Gastroesophageal sphincter (tissue), 4 donors: ENCODE results near the gene ADD2. TPM values are rescaled to one million over a fixed set of nuclear protein-coding genes. Genes with fewer than 3 reads are reported as not detected.

ENCODE experiments used
- ATAC-seq: fragments of 150-250 bp; one replicate; pipeline ENCODE4 v1.9.1; 2016; ENCODE audit warnings: mild to moderate bottlenecking, moderate library complexity
- H3K27ac ChIP-seq, 4 donors: fragments of 200-600 bp; sonication (generic) in 3 of 4; 1 replicate in 3 of 4; 2 replicates in 1 of 4; pipeline ENCODE4 v1.5.1; 2016 to 2019
- H3K27me3 ChIP-seq: fragments of 200-600 bp; sonication (generic); one replicate; pipeline ENCODE4 v1.5.1; 2019
- H3K36me3 ChIP-seq, 2 donors: fragments of 200-600 bp; sonication (generic); one replicate each; pipeline ENCODE4 v1.5.1; 2019; ENCODE audit warnings: control low read depth in 1 of 2
- H3K4me1 ChIP-seq, 3 donors: fragments of 200-600 bp; sonication (generic); 1 replicate in 2 of 3; 2 replicates in 1 of 3; pipeline ENCODE4 v1.5.1; 2016 to 2019; ENCODE audit warnings: control low read depth in 2 of 3
- H3K4me3 ChIP-seq, 2 donors: fragments of 200-600 bp; sonication (generic); one replicate each; pipeline ENCODE4 v1.5.1; 2019; ENCODE audit warnings: mild to moderate bottlenecking in 1 of 2, moderate library complexity in 1 of 2
- H3K9me3 ChIP-seq, 3 donors: fragments of 200-600 bp; sonication (generic); one replicate each; pipeline ENCODE4 v1.5.1; 2017 to 2019; ENCODE audit warnings: control low read depth in 2 of 3
- CTCF ChIP-seq, 4 experiments: fragments of 200-600 bp in 2 of 4; fragments of 450-650 bp in 2 of 4; sonication (generic) in 1 of 4; IDR thresholded peaks; one replicate each; pipeline ENCODE4 v1.5.1; 2017 to 2019; ENCODE audit warnings: antibody characterized with exemption in 4 of 4, mild to moderate bottlenecking in 2 of 4, moderate library complexity in 2 of 4
- EP300 ChIP-seq: sonication (generic); formaldehyde crosslinking; IDR thresholded peaks from one replicate; pipeline ENCODE4 v1.6.1; 2017; ENCODE audit warnings: antibody characterized with exemption, mild to moderate bottlenecking
- POLR2A ChIP-seq, 2 donors: fragments of 450-650 bp; IDR thresholded peaks; one replicate each; pipeline ENCODE4 v1.6.1; 2017; ENCODE audit warnings: antibody characterized with exemption in 2 of 2, mild to moderate bottlenecking in 2 of 2, moderate library complexity in 1 of 2
- POLR2AphosphoS5 ChIP-seq: sonication (generic); formaldehyde crosslinking; IDR thresholded peaks from one replicate; pipeline ENCODE4 v1.6.1; 2017; ENCODE audit warnings: antibody characterized with exemption
- WGBS, 2 donors: methylation state at CpG; one replicate each; pipeline ENCODE4 v1.1.5; 2018; ENCODE audit warnings: low coverage in 1 of 2; 5-methylcytosine and 5-hydroxymethylcytosine counted together
- total RNA-seq, 4 donors: library from RNA; depleted of rRNA; stranded (reverse); fragments of >200 nt; gene quantifications; one replicate each; pipeline ENCODE4 v1.1.0, GENCODE V29; 2016

Gene ADD2
- total RNA-seq, 4 donors from 2014 or later: 2.4 to 7.8 (median 3.6) TPM

- H3K36me3 ChIP-seq: no peaks in the 10 kb centered on the region
- no peak for TF ChIP-seq EP300
- TF ChIP-seq CTCF (IDR thresholded peaks at IDR 0.05): no peak
- no peak for TF ChIP-seq POLR2A (IDR thresholded peaks at IDR 0.05)
- no peak for TF ChIP-seq POLR2AphosphoS5
- no peaks in the 10 kb centered on the region for H3K4me1 ChIP-seq
- no peak overlapping the region for H3K27ac ChIP-seq
- H3K4me3 ChIP-seq: no peak overlapping the region
- H3K27me3 ChIP-seq: peaks cover 11% of the 10 kb centered on the region
- WGBS, 2 donors: 85 to 88% methylated on average over 5 to 10 of the region's 12 CpGs
- ATAC-seq: no peak
- H3K9me3 ChIP-seq: no peaks in the 10 kb centered on the region
Observed at GRCh38 chr2:70808983-70809958, 41.3 kb upstream of the ADD2 start.

GRCh38 chr2:70807828-70808118 is 39.8 kb upstream of the ADD2 start:
- no peak for ATAC-seq
- H3K4me1 ChIP-seq: no peaks in the 10 kb centered on the region
- no peaks in the 10 kb centered on the region for H3K9me3 ChIP-seq
- no peaks in the 10 kb centered on the region for H3K36me3 ChIP-seq
- H3K27me3 ChIP-seq: peaks cover 11% of the 10 kb centered on the region
- WGBS, 2 donors: 85 to 95% methylated on average over 4 of the region's 4 CpGs
- TF ChIP-seq POLR2A (IDR thresholded peaks at IDR 0.05): no peak
- TF ChIP-seq POLR2AphosphoS5: no peak
- no peak for TF ChIP-seq EP300
- TF ChIP-seq CTCF (IDR thresholded peaks at IDR 0.05): no peak
- H3K4me3 ChIP-seq: no peak overlapping the region
- H3K27ac ChIP-seq: no peak overlapping the region

- Histone ChIP-seq H3K4me3 (no peak overlapping the region), H3K27me3 (peaks cover 11% of the 10 kb centered on the region), H3K36me3 (no peaks in the 10 kb centered on the region), H3K4me1 (no peaks in the 10 kb centered on the region), H3K27ac (no peak overlapping the region), H3K9me3 (no peaks in the 10 kb centered on the region)
- 73 to 84% methylated on average over 6 of the region's 6 CpGs for WGBS, 2 donors
- no peak for TF ChIP-seq EP300
- no peak for TF ChIP-seq POLR2AphosphoS5
- no peak for TF ChIP-seq POLR2A (IDR thresholded peaks at IDR 0.05)
- TF ChIP-seq CTCF (IDR thresholded peaks at IDR 0.05): no peak
- ATAC-seq: no peak
Observed at GRCh38 chr2:70807102-70807827, 39.3 kb upstream of the ADD2 start.

GRCh38 chr2:70806620-70807019 is 38.6 kb upstream of the ADD2 start:
- 51 to 65% methylated on average over 6 of the region's 6 CpGs for WGBS, 2 donors
- Histone ChIP-seq H3K27me3 (peaks cover 13% of the 10 kb centered on the region), H3K4me3 (no peak overlapping the region), H3K27ac (no peak overlapping the region), H3K36me3 (no peaks in the 10 kb centered on the region), H3K9me3 (peaks cover 0 to under 1% (median 0%) of the 10 kb centered on the region in 3 donors), H3K4me1 (no peaks in the 10 kb centered on the region)
- no peak for ATAC-seq
- no peak for TF ChIP-seq POLR2A (IDR thresholded peaks at IDR 0.05)
- TF ChIP-seq CTCF (IDR thresholded peaks at IDR 0.05): no peak
- no peak for TF ChIP-seq POLR2AphosphoS5
- TF ChIP-seq EP300: no peak
